Gastrocnemius medialis (tissue), 4 donors: ENCODE measurements around the gene FBXL14.
"Not testable (repeated sequence)": the region's sequence is repeated elsewhere in the genome, so short reads cannot be mapped to it uniquely, and the experiment has no call there.

ENCODE experiments used
- CTCF ChIP-seq, 5 experiments: fragments of 450-650 bp in 3 of 5; fragments of 200-600 bp in 2 of 5; sonication (generic) in 2 of 5; IDR thresholded peaks in 4 of 5; conservative IDR thresholded peaks in 1 of 5; 1 replicate in 4 of 5; 2 replicates in 1 of 5; pipeline ENCODE4 v1.5.1; 2016 to 2019; ENCODE audit warnings: antibody characterized with exemption in 5 of 5, mild to moderate bottlenecking in 3 of 5, moderate library complexity in 3 of 5
- POLR2A ChIP-seq, 2 donors: fragments of 450-650 bp; IDR thresholded peaks; one replicate each; pipeline ENCODE4 v1.6.1; 2017; ENCODE audit warnings: antibody characterized with exemption in 2 of 2, mild to moderate bottlenecking in 2 of 2, moderate library complexity in 2 of 2

- TF ChIP-seq CTCF (IDR thresholded peaks at IDR 0.05 in 4 of 5, conservative IDR thresholded peaks at IDR 0.05 in 1 of 5); POLR2A (IDR thresholded peaks at IDR 0.05): not testable (repeated sequence)
Observed at GRCh38 chr12:1558108-1558507, 36.3 kb downstream of the FBXL14 start.
